NCI-H69 (cell line): ENCODE data around the gene DNAH17.
A peak's percentile ranks its signal among the peaks of the same experiment; 100 is the strongest.

Experiments
- DNase-seq: peaks from one replicate; lab custom pipeline; 2025; lab: John Stamatoyannopoulos, UW

Gene DNAH17

DNA sequence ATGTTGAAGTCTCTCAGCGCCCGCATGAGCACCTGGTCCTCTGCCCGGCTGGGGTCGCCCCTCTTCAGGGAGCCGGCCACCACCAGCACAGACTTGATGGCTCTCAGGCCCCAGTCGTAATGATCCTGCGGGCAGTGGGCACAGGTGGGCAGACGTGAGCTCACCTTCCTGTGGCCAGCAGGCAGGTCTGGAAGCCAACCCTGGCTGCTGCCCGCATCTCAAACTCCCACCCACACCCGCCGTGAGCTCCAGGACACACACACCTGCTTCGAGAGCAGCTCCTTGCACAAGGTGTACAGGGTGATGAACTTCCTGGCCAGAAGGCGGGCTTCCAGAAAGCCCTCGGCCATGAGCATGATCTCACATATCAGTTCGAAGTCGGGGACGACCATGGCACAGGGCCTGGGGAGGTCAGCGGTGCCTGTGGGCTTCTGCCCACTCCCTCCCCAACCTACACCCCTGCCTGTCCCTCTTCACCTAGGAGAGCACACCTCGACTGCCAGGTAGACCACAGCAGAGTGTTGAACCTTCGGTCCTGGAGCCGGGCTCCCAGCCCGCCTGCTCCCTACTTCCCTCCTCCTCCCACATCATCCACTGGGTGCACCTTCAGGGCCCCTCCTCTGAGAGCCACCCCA, 82.4 kb downstream of the DNAH17 start:
- DNase-seq = no peak

- DNase-seq = no peak
These were observed 83.1 kb downstream of the DNAH17 start for GRCh38 chr17:78493853-78494695.

- no peak for DNase-seq
These were observed 83.7 kb downstream of the DNAH17 start for GRCh38 chr17:78493450-78493849.

DNA sequence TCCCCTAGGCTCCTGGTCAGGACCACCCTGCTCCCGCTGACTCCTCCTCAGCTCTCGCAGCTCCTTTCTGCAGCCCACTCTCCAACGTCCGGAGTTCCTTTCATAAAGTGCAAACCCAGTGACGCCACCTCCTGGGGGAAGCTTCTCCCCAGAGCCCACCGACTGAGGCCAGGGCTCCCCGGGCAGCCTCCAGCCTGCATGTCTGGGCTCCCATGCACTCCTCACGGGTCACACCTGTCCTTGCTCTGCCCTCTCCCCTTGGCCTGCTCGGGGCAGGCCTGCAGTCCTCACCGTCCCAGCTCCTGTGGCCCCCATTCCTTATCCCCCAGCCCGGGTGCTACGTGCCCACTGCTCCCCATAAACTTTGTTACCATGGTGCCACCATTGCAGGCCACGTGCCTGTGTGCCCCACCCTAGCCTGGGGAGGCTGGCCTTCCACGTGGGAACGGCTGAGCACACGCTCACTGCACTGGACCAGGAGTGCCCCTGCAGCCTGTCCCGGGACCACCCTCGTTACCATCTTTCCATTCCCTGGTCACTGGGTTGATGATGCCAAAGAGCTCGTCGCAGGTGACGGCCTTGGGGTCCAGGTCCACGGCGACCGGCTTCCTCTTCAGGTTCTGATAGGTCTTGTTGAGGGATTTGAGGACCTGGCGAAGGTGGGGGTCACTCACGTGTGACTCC, 84.9 kb downstream of the DNAH17 start:
- no peak for DNase-seq

DNA sequence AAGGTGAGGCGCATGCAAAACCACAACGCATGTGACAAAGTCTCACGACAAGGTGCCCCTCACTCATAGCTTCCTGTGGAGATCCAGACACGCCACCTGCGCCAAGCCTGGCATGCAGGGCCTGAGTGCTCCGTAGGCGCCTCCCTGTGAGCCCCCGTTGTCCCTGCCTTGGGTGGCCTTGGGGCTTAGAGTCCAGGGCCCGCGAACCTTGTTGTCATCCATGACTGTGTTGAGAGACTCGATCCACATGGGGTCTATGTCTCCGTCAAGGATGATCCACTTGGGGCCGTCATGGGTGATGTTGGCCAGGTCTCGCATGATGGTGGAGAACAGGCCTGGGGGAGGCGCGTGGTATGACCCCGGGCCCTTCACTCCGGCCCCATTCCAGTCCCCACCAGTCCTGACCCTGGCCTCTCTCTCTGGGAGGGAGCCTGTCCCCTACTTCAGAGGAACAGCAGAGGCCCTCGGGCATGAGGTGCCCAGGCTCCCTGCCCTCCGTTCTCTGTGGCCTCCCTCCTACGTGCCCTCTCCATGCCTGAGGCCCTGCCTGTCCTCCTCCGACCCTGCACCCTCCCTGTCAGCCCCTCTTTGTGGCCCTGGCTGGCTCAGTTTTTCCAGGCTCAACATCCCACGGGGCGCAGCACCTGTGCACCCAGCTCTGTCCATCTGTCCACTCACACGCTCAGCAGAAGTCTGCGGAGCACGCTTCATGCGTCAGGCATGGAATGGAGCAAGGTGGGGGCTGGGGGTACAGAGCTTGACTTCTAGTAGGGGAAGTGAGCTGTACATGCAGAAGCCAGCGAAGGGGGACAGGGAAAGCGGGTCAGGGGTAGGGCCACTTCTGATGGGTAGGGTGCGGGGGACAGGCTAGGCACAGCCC, 85.7 kb downstream of the DNAH17 start:
- no peak for DNase-seq

DNA sequence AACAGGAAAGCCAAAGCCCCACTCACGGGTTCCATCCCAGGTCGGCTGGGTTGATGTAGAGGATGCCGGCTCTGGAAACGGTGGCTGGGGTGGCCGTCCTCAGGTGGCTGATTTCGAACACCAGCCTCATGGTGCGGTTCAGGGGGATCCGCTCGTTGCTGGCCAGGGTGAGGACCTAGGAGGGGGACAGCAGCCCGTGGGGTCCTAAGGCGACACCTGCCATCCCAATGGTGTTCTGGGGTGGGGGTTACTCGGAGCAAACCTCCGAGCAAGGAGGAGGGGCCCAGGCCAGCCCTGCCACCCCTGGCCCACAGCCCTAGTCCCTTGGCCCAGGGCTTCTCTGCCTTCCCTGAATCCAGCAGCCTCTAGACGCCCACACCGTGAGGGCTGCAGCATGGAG, 86.5 kb downstream of the DNAH17 start:
- no peak for DNase-seq

DNA sequence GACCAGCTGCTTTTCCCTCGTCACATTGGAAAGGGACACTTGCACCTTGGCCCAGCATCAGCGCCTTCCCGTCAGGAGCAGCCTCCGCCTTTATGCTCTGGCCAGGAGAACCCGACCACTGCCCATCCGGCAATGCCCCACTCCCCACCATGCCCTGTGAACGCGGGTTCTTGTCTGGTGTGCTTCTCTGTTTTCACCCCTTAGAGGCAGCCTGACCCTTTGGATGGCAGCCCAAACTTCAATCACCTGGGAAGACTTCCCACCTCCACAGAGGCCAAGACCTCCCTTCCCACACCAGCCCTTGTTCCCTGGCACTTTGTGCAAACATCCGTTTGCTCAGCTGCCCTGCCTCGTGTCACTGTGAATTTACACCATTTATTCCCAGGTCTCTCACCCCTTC, 87.0 kb downstream of the DNAH17 start:
- DNase-seq = no peak

GRCh38 chr17:78488867-78489634, 88.1 kb downstream of the DNAH17 start:
- peak; percentile 38 for DNase-seq

GRCh38 chr17:78488156-78488555, 89.0 kb downstream of the DNAH17 start:
- DNase-seq = no peak

DNA sequence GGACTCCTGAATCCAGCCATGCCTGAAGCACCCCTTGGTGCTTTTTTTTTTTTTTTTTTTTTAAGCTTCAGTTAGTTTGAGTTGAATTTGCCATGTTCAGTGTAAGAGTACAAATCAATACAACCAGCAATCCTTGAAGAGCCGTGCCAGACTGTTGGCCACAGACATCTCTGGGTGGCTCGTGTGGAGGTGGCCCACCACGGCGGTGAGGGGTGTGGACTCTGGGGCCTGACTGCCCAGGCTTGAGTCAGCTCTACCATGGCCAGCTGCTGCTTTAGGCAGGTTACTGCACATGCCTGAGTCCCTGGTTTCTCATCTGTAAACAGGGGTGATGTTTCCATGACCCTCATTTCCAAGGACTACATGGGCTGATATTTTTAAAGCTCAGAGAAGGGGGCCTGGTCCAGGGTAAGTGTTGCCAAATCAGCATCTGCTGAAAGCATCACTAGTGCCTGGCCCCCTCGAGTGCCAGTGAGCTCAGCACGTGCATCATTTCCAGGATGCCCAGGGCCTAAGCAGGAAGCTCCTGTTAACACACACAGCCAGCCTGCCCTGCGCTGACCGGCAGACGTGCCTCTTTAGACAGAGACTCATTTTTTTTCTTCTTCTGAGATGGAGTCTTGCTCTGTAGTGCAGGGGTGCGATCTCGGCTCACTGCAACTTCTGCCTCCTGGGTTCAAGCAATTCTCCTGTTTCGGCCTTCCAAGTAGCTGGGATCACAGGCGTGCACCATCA, 90.1 kb downstream of the DNAH17 start:
- DNase-seq = no peak

- DNase-seq = no peak
These were observed 90.9 kb downstream of the DNAH17 start for GRCh38 chr17:78486228-78486802.

- DNase-seq = no peak
These were observed 91.7 kb downstream of the DNAH17 start for GRCh38 chr17:78485290-78486168.

DNA sequence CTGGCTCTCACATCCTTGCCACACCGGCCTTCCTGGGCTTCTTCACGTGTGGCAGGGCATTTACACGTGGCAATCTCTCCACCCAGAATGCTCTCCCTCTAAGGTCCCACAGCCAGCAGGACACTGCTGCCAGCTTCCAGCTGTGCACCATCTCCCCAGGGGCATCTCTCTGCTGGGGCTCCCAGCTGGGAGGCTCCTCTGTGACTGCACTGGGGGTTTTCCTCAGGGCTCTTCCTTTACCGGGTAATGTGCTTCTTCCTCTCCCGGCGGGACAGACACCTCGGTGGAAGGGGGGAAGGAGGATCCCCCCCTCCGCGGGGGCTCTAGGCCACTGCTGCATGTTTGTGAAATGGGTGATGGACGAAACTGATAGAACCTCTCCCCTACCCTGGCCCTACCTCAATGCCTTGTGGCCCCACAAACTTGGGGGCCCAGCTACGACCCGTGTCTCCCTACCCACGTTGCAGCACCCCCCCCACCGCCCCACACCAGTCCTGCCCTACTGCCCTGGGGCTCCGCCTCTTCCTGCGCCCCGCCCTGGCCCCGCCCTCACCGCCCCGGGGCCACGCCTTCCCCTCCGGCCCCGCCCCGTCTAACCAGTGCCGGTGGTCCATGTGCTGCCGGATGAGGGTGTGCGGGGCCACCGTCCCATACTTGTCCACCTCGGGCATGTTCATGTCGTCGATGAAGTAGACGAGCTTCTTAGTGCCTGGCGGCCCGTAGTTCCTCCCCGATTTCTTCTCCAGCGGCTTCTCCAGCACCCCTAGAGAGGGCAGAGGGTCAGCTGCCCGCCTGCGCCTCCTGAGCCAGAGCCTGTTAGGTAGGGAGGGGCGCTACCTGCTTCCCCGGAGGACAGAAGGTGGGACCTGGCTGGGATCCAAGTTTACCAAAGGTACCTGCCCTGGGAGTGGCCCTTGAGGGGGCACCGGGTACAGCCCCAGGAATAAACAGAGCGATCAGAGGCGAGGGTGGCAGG, 92.6 kb downstream of the DNAH17 start:
- peak; percentile 50 for DNase-seq

- DNase-seq = no peak
These were observed 97.8 kb downstream of the DNAH17 start for GRCh38 chr17:78479369-78479768.

- DNase-seq = no peak
These were observed 98.4 kb downstream of the DNAH17 start for GRCh38 chr17:78478757-78479297.

GRCh38 chr17:78477913-78478756, 99.1 kb downstream of the DNAH17 start:
- no peak for DNase-seq

GRCh38 chr17:78476973-78477372, 100.2 kb downstream of the DNAH17 start:
- peak; percentile 74 for DNase-seq
